Keratinocyte (primary cell): Measurements from ENCODE around the gene EBF3. TPM values are rescaled to one million over a fixed set of nuclear protein-coding genes. Genes with fewer than 3 reads are reported as not detected.

Experiments
- DNase-seq: peaks from one replicate; pipeline ENCODE4 v3.0.0-alpha.2; 2011; ENCODE audit warnings: low read depth, missing footprints, low spot score
- FAIRE-seq: peaks from 2 replicates; lab custom pipeline; 2011; peaks lifted over from hg19 to GRCh38; lab: Jason Lieb, UNC
- H2AFZ ChIP-seq: 2 replicates; pipeline ENCODE4 v1.6.0; 2012; ENCODE audit warnings: low read length, control low read depth, inconsistent platforms; ENCODE audit not compliant: control insufficient read depth
- H3K27ac ChIP-seq: 2 replicates; pipeline ENCODE4 v1.5.1; 2011; ENCODE audit warnings: low read length; ENCODE audit not compliant: control insufficient read depth, insufficient read depth
- H3K27me3 ChIP-seq: 3 replicates; pipeline ENCODE4 v1.6.0; 2011; ENCODE audit warnings: low read length; ENCODE audit not compliant: control insufficient read depth, insufficient read depth; ENCODE audit errors: extremely low read depth
- H3K36me3 ChIP-seq, 2 experiments: 2 replicates in 1 of 2; 3 replicates in 1 of 2; pipeline ENCODE4 v1.5.1; 2011; ENCODE audit warnings: low read length in 2 of 2, mild to moderate bottlenecking in 1 of 2; ENCODE audit not compliant: control insufficient read depth in 2 of 2, insufficient read depth in 2 of 2; ENCODE audit errors: extremely low read depth in 1 of 2
- H3K4me1 ChIP-seq: 3 replicates; pipeline ENCODE4 v1.5.1; 2011; ENCODE audit warnings: low read length; ENCODE audit not compliant: control insufficient read depth, insufficient read depth; ENCODE audit errors: extremely low read depth
- H3K4me2 ChIP-seq: 3 replicates; pipeline ENCODE4 v1.6.0; 2011; ENCODE audit warnings: low read depth, low read length; ENCODE audit not compliant: control insufficient read depth, insufficient read depth; ENCODE audit errors: extremely low read depth
- H3K4me3 ChIP-seq, 3 experiments: fragments of 200-600 bp in 1 of 3; sonication (generic) in 1 of 3; 2 replicates in 2 of 3; 3 replicates in 1 of 3; pipeline ENCODE4 v1.5.1; 2011 to 2016; ENCODE audit warnings: low read length in 3 of 3, mild to moderate bottlenecking in 3 of 3, control low read depth in 2 of 3, inconsistent platforms in 1 of 3, low read depth in 1 of 3, mixed read lengths in 1 of 3, mixed run types in 1 of 3, moderate library complexity in 1 of 3; ENCODE audit not compliant: control insufficient read depth in 2 of 3, insufficient read depth in 2 of 3; ENCODE audit errors: extremely low read depth in 1 of 3
- H3K79me2 ChIP-seq: 2 replicates; pipeline ENCODE4 v1.6.0; 2012; ENCODE audit warnings: low read length; ENCODE audit not compliant: control insufficient read depth, insufficient read depth
- H3K9ac ChIP-seq: 3 replicates; pipeline ENCODE4 v1.6.0; 2011; ENCODE audit warnings: low read length; ENCODE audit not compliant: control insufficient read depth, insufficient read depth; ENCODE audit errors: extremely low read depth
- H3K9me1 ChIP-seq: 3 replicates; pipeline ENCODE4 v1.6.0; 2011; ENCODE audit warnings: low read length; ENCODE audit not compliant: control insufficient read depth, insufficient read depth; ENCODE audit errors: extremely low read depth
- H3K9me3 ChIP-seq: 2 replicates; pipeline ENCODE4 v1.5.1; 2012; ENCODE audit warnings: low read depth, low read length; ENCODE audit not compliant: control insufficient read depth
- H4K20me1 ChIP-seq: 3 replicates; pipeline ENCODE4 v1.6.0; 2011; ENCODE audit warnings: low read length; ENCODE audit not compliant: control insufficient read depth, insufficient read depth; ENCODE audit errors: extremely low read depth
- EZH2 ChIP-seq: IDR thresholded peaks from one replicate; pipeline ENCODE4 v1.6.1; 2012; ENCODE audit warnings: inconsistent platforms, mild to moderate bottlenecking, low read length, moderate library complexity
- dilution Hi-C: fragments of 300-500 bp; cut with MboI; formaldehyde crosslinking; loops from one replicate; pipeline ENCODE4 v1.7.0; 2020; ENCODE audit warnings: low sequenced_read_pairs; ENCODE audit not compliant: extremely low pct_ligation_motif_present
- polyA plus RNA-seq, 5 experiments: library from polyadenylated mRNA; depleted of rRNA in 3 of 5; stranded (reverse) in 3 of 5; stranded (forward) in 1 of 5; unstranded in 1 of 5; fragments of >200 nt; gene quantifications; 1 replicate in 1 of 5; 2 replicates in 3 of 5; 3 replicates in 1 of 5; pipeline versions ENCODE4 v1.2.1 to v1.2.3, GENCODE V29; 2011 to 2012; ENCODE audit warnings: missing spikeins in 2 of 5, low read depth in 1 of 5, low replicate concordance in 1 of 5
- TF ChIP-seq, protein P1 (sequence below), 3 experiments: IDR thresholded peaks in 1 of 3; conservative IDR thresholded peaks in 1 of 3; optimal IDR thresholded peaks in 1 of 3; 2 replicates in 2 of 3; 3 replicates in 1 of 3; pipeline versions ENCODE3 to v1.5.1; 2011; ENCODE audit warnings: low read length in 3 of 3, mild to moderate bottlenecking in 3 of 3, moderate library complexity in 2 of 3, control low read depth in 1 of 3, inconsistent platforms in 1 of 3; ENCODE audit not compliant: insufficient read depth in 2 of 3; ENCODE audit errors: extremely low read depth in 1 of 3

The EBF3 gene
- polyA plus RNA-seq, 1 donor (not counting 4 experiments of a cell fraction or from before 2014, with no cell fraction given), result not detected

GRCh38 chr10:129938460-129938859 lies 25.6 kb downstream of the EBF3 start:
- dilution Hi-C loops, result no loop called here
- no peaks in the 10 kb centered on the region for H3K79me2 ChIP-seq
- peaks cover 2% of the 10 kb centered on the region for H3K9me3 ChIP-seq
- no peak overlapping the region for H3K9ac ChIP-seq
- H3K27me3 ChIP-seq, result no peaks in the 10 kb centered on the region
- no peak for FAIRE-seq
- H3K4me2 ChIP-seq, result no peak overlapping the region
- no peak overlapping the region for H3K4me3 ChIP-seq
- H4K20me1 ChIP-seq, result no peaks in the 10 kb centered on the region
- no peak for DNase-seq
- H3K36me3 ChIP-seq, result no peaks in the 10 kb centered on the region
- no peak overlapping the region for H2AFZ ChIP-seq
- TF ChIP-seq EZH2, result no peak
- no peaks in the 10 kb centered on the region for H3K4me1 ChIP-seq
- H3K9me1 ChIP-seq, result no peaks in the 10 kb centered on the region
- no peak overlapping the region for H3K27ac ChIP-seq

- no peaks in the 10 kb centered on the region for H3K36me3 ChIP-seq
- FAIRE-seq, result no peak
- no peaks in the 10 kb centered on the region for H3K9me1 ChIP-seq
- H3K9ac ChIP-seq, result no peak overlapping the region
- no peak overlapping the region for H3K27ac ChIP-seq
- H3K4me3 ChIP-seq, result no peak overlapping the region
- H3K79me2 ChIP-seq, result no peaks in the 10 kb centered on the region
- no peaks in the 10 kb centered on the region for H3K27me3 ChIP-seq
- no peak overlapping the region for H3K4me2 ChIP-seq
- DNase-seq, result no peak
- dilution Hi-C loops, result no loop called here
- H3K9me3 ChIP-seq, result peaks cover 2% of the 10 kb centered on the region
- no peak for TF ChIP-seq EZH2
- TF ChIP-seq, protein P1, sequence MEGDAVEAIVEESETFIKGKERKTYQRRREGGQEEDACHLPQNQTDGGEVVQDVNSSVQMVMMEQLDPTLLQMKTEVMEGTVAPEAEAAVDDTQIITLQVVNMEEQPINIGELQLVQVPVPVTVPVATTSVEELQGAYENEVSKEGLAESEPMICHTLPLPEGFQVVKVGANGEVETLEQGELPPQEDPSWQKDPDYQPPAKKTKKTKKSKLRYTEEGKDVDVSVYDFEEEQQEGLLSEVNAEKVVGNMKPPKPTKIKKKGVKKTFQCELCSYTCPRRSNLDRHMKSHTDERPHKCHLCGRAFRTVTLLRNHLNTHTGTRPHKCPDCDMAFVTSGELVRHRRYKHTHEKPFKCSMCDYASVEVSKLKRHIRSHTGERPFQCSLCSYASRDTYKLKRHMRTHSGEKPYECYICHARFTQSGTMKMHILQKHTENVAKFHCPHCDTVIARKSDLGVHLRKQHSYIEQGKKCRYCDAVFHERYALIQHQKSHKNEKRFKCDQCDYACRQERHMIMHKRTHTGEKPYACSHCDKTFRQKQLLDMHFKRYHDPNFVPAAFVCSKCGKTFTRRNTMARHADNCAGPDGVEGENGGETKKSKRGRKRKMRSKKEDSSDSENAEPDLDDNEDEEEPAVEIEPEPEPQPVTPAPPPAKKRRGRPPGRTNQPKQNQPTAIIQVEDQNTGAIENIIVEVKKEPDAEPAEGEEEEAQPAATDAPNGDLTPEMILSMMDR (optimal IDR thresholded peaks at IDR 0.05 in 1 of 3, IDR thresholded peaks at IDR 0.05 in 1 of 3, conservative IDR thresholded peaks at IDR 0.05 in 1 of 3; ENCODE audit: extremely low read depth in 1 of 3, insufficient read depth in 2 of 3, low read length in 3 of 3), result no peak
- H2AFZ ChIP-seq, result no peak overlapping the region
- H4K20me1 ChIP-seq, result no peaks in the 10 kb centered on the region
- H3K4me1 ChIP-seq, result no peaks in the 10 kb centered on the region
Observed at GRCh38 chr10:129937351-129937751, 26.7 kb downstream of the EBF3 start.

DNA sequence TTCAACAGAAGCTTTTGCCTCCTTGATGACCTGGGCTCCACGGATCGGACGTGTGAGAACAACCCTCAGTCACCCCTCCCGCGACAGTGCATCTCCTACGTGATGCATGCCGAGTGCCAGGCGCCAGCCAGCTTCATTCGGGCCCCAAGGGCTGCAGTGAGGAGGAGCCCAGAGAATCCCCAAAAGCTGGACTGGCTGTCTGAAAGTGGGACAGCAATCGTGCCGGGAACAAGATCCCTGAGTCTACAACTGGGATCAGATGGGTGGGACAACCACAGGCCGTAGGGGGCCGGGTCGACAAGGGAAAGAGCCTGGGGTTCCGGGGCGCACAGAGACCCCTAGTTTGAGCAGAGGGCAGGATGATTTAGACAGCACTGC lies 27.2 kb downstream of the EBF3 start:
- dilution Hi-C loops, result no loop called here
- DNase-seq, result no peak
- no peaks in the 10 kb centered on the region for H3K9me1 ChIP-seq
- H3K27ac ChIP-seq, result no peak overlapping the region
- no peak overlapping the region for H3K4me3 ChIP-seq
- TF ChIP-seq EZH2, result no peak
- TF ChIP-seq, protein P1 (optimal IDR thresholded peaks at IDR 0.05 in 1 of 3, IDR thresholded peaks at IDR 0.05 in 1 of 3, conservative IDR thresholded peaks at IDR 0.05 in 1 of 3; ENCODE audit: extremely low read depth in 1 of 3, insufficient read depth in 2 of 3, low read length in 3 of 3), result no peak
- no peaks in the 10 kb centered on the region for H3K36me3 ChIP-seq
- H3K27me3 ChIP-seq, result no peaks in the 10 kb centered on the region
- no peak overlapping the region for H3K9ac ChIP-seq
- FAIRE-seq, result no peak
- no peaks in the 10 kb centered on the region for H4K20me1 ChIP-seq
- no peaks in the 10 kb centered on the region for H3K4me1 ChIP-seq
- H3K79me2 ChIP-seq, result no peaks in the 10 kb centered on the region
- peaks cover 2% of the 10 kb centered on the region for H3K9me3 ChIP-seq
- H2AFZ ChIP-seq, result no peak overlapping the region
- H3K4me2 ChIP-seq, result no peak overlapping the region
